HG03025 (cell line): ENCODE measurements around the gene CHADL.

Experiments
- ATAC-seq: cut with Tn5 transposase; IDR thresholded peaks from one replicate; pipeline ENCODE4 v1.9.1; 2021; ENCODE audit warnings: mild to moderate bottlenecking, moderate library complexity; ENCODE audit not compliant: unreplicated experiment, low FRiP score

CHADL gene

GRCh38 chr22:41234815-41235695, 5.7 kb downstream of the CHADL start:
- no peak for ATAC-seq

GRCh38 chr22:41231369-41231768, 9.4 kb downstream of the CHADL start:
- no peak for ATAC-seq

GRCh38 chr22:41230401-41230785, 10.3 kb downstream of the CHADL start:
- no peak for ATAC-seq

GRCh38 chr22:41229730-41230400, 10.9 kb downstream of the CHADL start:
- ATAC-seq: no peak

GRCh38 chr22:41229215-41229614, 11.5 kb downstream of the CHADL start:
- ATAC-seq: no peak

- no peak for ATAC-seq
Observed at GRCh38 chr22:41226723-41227655, 13.7 kb downstream of the CHADL start.

GRCh38 chr22:41223535-41223934, 17.2 kb downstream of the CHADL start:
- ATAC-seq: no peak

GRCh38 chr22:41222846-41223507, 17.8 kb downstream of the CHADL start:
- ATAC-seq: no peak

GRCh38 chr22:41217553-41218157, 23.1 kb downstream of the CHADL start:
- no peak for ATAC-seq

- ATAC-seq: no peak
Observed at GRCh38 chr22:41216984-41217383, 23.7 kb downstream of the CHADL start.

GRCh38 chr22:41215926-41216325, 24.8 kb downstream of the CHADL start:
- no peak for ATAC-seq

- ATAC-seq: no peak
Observed at GRCh38 chr22:41215409-41215808, 25.3 kb downstream of the CHADL start.

GRCh38 chr22:41206719-41207118, 34.0 kb downstream of the CHADL start:
- no peak for ATAC-seq

- peak; percentile 94 for ATAC-seq
Observed at GRCh38 chr22:41204992-41205900, 35.5 kb downstream of the CHADL start, which contains the start of gene L3MBTL2. TSS of gene L3MBTL2 (plus strand) at chr22:41205312. CDS start at chr22:41205363, 51 bp downstream.

- no peak for ATAC-seq
Observed at GRCh38 chr22:41204066-41204465, 36.7 kb downstream of the CHADL start.

- ATAC-seq: no peak
Observed at GRCh38 chr22:41203118-41203517, 37.6 kb downstream of the CHADL start.

- ATAC-seq: no peak
Observed at GRCh38 chr22:41201141-41201540, 39.6 kb downstream of the CHADL start.

- no peak for ATAC-seq
Observed at GRCh38 chr22:41198027-41198580, 42.6 kb downstream of the CHADL start.
